ENCODE results near the gene UAP1. TPM values are rescaled to one million over a fixed set of nuclear protein-coding genes. Genes with fewer than 3 reads are reported as not detected.
A peak's percentile ranks its signal among the peaks of the same experiment; 100 is the strongest.

UAP1 gene
- total RNA-seq, 1 donor from 2014 or later: 132 TPM

DNA sequence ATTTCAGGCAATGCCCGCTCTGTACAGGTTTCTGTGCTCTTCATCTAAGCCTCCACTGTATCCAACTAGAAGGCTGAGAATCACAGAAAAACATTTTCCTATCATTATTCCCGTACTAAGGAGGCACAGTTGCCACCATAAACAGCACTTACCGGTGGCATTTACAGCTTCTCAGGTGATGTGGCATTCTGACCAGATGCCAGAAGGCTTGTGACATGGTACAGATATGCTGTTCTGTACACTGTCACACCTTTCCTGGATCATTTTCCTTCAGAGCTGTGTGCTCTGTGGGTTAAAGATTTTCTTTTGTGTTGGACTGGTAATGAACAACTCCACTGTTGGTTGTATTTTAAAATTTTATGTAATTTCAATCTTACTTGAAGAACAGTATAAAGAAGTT, 4.0 kb upstream of the UAP1 start:
- Histone ChIP-seq H3K4me3 (ENCODE audit: low read depth, low read length) (no peak overlapping the region), H3K36me3 (ENCODE audit: control insufficient read depth, insufficient read depth, low read length) (no peaks in the 10 kb centered on the region), H3K27me3 (ENCODE audit: control insufficient read depth, insufficient read depth, low read length) (no peaks in the 10 kb centered on the region)
- no peak for DNase-seq (ENCODE audit: low read depth)
- no peak for FAIRE-seq
- TF ChIP-seq, protein P1, sequence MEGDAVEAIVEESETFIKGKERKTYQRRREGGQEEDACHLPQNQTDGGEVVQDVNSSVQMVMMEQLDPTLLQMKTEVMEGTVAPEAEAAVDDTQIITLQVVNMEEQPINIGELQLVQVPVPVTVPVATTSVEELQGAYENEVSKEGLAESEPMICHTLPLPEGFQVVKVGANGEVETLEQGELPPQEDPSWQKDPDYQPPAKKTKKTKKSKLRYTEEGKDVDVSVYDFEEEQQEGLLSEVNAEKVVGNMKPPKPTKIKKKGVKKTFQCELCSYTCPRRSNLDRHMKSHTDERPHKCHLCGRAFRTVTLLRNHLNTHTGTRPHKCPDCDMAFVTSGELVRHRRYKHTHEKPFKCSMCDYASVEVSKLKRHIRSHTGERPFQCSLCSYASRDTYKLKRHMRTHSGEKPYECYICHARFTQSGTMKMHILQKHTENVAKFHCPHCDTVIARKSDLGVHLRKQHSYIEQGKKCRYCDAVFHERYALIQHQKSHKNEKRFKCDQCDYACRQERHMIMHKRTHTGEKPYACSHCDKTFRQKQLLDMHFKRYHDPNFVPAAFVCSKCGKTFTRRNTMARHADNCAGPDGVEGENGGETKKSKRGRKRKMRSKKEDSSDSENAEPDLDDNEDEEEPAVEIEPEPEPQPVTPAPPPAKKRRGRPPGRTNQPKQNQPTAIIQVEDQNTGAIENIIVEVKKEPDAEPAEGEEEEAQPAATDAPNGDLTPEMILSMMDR (IDR thresholded peaks at IDR 0.05; ENCODE audit: insufficient read depth, low read length, severe bottlenecking): no peak

DNA sequence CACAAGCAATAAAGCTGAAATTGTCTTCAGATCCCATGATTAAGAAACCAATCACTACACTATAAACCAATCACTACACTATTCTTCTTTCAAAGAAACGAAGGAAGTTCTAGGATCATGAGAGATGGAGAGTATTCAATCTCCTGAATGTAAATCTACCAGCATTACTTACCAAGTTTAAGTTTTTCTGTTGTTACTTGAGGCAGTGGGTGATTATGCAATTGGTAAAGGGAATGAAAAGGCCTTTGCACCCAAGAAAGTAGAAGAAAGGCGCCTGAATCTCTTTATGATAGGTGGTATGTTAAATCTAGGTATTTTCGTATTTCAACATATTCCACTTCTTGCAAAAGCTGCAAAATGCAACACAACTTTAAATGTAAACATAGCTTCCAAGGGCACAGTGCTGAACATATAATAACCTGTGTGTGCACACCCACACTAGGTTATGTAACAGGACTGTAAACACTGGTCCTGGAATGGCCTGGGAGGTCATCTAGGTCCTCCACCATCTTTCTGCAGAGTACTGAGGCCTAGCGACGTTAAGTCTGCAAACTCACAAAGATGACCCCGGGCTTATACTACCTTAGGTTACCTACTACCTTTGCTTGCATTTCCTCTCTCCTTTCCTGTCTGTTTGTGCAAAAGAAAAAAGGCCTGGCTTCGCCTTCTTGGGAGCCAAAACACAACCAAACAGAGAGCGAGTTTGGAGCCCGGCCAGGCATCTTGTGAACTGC, 1.1 kb upstream of the UAP1 start:
- TF ChIP-seq, protein P1 (IDR thresholded peaks at IDR 0.05; ENCODE audit: insufficient read depth, low read length, severe bottlenecking): no peak
- FAIRE-seq: no peak
- H3K4me3 ChIP-seq (ENCODE audit: low read depth, low read length): peak overlapping the region; percentile 80
- peaks cover under 1% of the 10 kb centered on the region for H3K36me3 ChIP-seq (ENCODE audit: control insufficient read depth, insufficient read depth, low read length)
- DNase-seq (ENCODE audit: low read depth): no peak
- no peaks in the 10 kb centered on the region for H3K27me3 ChIP-seq (ENCODE audit: control insufficient read depth, insufficient read depth, low read length)

DNA sequence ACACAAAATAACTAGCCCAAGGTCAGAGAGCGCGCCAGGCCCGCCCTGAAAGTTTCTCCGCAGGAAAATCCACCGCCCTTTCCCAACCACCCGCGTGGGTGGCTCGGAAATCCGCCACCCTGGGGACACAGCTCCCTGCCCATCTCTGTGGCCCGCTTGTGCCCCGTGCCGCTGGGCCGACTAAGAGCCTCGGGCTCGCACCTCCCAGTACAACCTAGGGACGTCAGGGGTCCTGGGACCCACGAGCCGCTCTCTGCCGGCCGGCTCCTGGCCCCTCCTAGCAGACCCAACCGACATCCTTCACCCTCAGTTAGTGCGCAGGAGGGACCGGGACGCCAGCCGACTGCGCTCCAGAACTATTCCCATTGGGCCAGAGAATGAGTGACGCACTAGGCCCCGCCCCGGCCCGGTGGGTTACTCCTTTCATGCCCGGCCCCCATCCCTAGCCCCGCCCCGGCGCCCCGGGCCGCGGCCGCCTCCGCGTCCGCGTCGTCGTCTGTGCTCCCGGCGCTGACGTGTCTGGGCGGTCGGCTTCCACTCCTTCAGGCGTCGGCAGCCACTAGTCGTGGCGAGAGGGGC, 396 bp upstream of the UAP1 start:
- H3K36me3 ChIP-seq (ENCODE audit: control insufficient read depth, insufficient read depth, low read length): peaks cover 3% of the 10 kb centered on the region
- DNase-seq (ENCODE audit: low read depth) (peak; percentile 84), FAIRE-seq (no peak)
- TF ChIP-seq, protein P1 (IDR thresholded peaks at IDR 0.05; ENCODE audit: insufficient read depth, low read length, severe bottlenecking): no peak
- H3K27me3 ChIP-seq (ENCODE audit: control insufficient read depth, insufficient read depth, low read length): no peaks in the 10 kb centered on the region
- peak overlapping the region; percentile 80 for H3K4me3 ChIP-seq (ENCODE audit: low read depth, low read length)

DNA sequence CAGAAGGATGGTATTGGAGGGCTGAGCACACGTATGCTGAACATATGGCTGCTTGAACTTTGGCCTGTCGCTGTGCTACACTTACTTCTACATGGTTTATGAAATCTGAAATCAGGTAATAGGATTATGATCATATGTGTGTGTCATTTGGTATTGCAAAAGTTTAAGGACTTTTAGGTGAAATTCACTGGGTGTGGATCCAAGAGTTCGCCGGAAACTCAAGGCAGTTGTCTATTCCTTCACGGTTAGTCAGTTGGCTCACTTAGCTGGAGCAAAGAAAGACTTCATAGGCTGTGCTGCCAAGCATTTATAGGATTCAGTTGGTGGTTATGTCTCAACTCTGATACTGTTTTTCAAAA, 927 bp downstream of the UAP1 start:
- peak overlapping the region; percentile 80 for H3K4me3 ChIP-seq (ENCODE audit: low read depth, low read length)
- peak; percentile 81 for DNase-seq (ENCODE audit: low read depth)
- no peaks in the 10 kb centered on the region for H3K27me3 ChIP-seq (ENCODE audit: control insufficient read depth, insufficient read depth, low read length)
- TF ChIP-seq, protein P1 (IDR thresholded peaks at IDR 0.05; ENCODE audit: insufficient read depth, low read length, severe bottlenecking): no peak
- peak; percentile 28 for FAIRE-seq
- H3K36me3 ChIP-seq (ENCODE audit: control insufficient read depth, insufficient read depth, low read length): peaks cover 3% of the 10 kb centered on the region

DNA sequence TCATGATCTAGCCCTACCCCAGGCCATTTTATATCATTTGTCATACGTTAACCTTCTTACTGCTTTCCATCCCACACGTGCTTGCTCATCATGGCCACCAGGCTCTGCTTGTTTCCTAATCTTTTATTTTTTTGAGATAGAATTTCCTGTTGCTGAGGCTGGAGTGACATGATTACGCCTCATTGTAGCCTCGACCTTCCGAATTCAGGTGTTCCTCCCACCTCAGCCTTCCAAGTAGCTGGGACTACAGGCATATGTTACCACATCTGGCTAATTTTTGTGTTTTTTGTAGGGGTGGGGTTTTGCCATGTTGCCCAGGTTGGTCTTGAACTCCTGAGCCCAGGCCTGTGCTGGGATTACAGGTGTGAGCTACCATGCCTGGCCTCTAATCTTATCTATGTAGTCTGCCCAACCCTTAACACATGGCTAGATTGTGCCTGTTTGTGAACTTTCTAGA, 3.3 kb downstream of the UAP1 start:
- Histone ChIP-seq H3K4me3 (ENCODE audit: low read depth, low read length) (no peak overlapping the region), H3K27me3 (ENCODE audit: control insufficient read depth, insufficient read depth, low read length) (no peaks in the 10 kb centered on the region), H3K36me3 (ENCODE audit: control insufficient read depth, insufficient read depth, low read length) (peaks cover 3% of the 10 kb centered on the region)
- no peak for DNase-seq (ENCODE audit: low read depth)
- FAIRE-seq: no peak
- TF ChIP-seq, protein P1 (IDR thresholded peaks at IDR 0.05; ENCODE audit: insufficient read depth, low read length, severe bottlenecking): no peak
